Activated T-cell treated with anti-CD3 and anti-CD28 coated beads for 24 hours (primary cell): Measurements from ENCODE around the gene SPRR2D.
"Not testable (repeated sequence)": the region's sequence is repeated elsewhere in the genome, so short reads cannot be mapped to it uniquely, and the experiment has no call there.

Experiments used
- DNase-seq: peaks from one replicate; pipeline ENCODE4 v3.0.0-alpha.2; 2020; ENCODE audit warnings: low read depth

SPRR2D gene

DNA sequence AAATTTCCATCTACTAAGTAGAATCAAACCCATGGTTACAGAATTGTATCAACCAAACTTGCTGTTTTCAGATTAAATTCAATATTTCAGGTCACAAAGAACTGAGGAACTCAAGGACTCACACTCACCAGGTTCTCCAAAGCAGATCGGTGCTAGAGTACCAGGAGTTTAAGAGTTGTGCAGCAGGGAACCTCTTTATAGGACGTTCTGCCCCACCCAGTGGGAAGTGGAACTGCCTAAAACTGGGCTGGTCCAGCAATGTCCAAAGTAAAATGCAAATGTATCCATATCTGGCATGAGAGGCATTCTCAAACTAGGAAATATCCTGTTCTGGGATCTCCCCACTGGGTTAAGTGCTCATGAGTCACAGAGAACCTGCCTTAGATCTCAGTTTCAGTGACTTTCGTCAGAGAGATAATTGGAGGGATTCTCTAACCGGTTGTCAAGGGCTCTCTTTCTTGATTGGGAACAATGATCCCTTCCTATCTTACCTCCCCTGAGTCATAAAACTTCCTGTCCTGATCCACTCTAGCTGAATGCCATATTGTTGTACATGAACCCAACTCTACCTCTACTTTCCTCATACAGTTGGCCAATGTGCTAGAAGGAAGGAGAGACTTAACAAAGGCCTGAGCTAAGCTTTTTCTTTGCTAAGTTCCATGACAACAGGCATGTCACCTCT, at the start of gene SPRR2D:
SPRR2D (minus strand) TSS at position 171 of the 682 bp plus-strand sequence. CDS start 774 bp downstream, outside the sequence.
- DNase-seq, result no peak

DNA sequence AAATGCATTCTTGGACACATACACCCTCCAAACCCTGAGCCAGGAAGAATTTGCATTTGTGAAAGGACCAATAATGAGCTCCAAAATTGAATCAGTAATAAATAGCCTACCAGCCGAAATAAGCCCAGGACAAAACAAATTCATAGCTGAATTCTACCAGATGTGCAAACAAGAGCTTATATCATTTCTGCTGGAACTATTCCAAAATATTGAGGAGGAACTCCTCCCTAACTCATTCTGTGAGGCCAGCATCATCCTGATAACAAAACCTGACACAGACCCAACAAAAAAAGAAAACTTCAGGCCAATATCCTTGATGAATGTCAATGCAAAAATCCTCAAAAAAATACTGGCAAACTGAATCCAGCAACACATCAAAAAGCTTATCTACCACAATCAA, 46.7 kb upstream of the SPRR2D start:
- no peak for DNase-seq

DNA sequence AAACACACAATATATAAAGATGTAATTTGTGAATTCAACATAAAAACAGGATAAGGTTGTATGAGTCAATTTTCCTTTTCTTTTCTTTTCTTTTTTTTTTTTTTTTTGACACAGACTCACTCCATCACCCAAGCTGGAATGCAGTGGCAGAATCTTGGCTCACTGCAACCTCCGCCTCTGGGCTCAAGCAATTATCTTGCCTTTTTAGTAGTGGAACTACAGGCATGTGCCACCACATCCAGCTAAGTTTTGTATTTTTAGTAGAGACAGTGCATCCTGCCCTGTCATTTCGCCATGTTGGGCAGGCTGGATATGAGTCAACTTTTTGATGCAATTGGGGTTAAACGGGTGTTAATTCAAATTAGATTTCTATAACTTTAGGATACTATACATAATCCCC, 40.8 kb upstream of the SPRR2D start:
- no peak for DNase-seq

DNA sequence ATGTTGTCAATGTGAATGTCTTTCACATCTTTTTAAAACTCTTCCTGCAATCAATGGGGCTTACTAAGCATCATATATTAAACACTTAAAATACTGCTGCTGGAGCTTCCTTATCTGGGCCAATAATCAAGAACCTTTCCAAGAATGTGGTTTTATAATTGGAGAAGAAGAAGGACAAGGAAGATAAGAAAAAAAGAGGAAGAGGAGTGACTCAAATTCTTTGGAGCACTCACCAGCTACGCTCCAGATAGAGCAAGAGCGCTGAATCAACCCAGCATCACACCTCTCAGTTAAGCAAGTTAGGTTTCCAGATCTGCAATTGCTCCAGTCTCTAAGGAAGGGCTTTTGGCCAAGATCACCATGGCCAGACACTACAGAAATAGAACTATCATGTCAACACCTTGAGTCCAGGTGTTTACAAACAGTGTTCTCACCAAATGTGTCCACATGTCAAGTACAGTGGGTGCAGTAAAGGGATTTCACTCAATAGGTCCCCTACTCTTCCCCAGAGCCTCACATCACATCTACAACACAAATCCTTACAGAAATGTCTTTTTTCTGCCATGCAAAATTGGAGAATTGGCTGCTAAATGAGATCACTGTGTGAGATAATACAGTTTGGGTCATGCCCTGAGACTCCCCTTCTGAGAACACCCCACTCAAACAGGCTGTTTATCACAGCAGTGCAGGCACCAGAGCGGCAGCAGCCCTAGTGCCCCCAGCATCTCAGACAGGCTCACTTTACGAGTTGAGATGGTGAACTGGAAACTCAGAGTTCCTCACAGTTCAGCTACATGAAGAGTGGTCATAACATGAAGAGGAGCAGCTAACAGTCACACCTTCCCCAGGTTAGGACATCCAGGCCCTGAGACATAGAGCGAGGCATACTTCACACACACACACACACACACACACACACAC, 32.1 kb upstream of the SPRR2D start:
- no peak for DNase-seq

DNA sequence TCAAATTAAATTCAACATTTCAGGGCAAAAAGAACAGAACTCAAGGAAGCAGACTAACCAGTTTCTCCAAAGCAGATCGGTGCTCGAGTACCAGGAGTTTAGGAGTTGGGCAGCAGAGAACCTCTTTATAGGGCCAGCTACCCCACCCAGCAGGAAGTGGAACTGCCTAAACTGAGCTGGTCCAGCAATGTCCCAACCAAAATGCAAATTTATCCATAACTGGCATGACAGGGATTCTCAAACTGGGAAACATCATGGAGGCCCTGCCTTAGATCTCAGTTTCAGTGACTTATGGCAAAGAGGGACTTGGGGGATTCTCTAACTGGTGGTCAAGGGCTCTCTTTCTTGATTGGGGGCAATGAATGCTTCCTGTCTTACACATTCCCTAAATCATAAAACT, 30.6 kb upstream of the SPRR2D start, which contains the start of gene SPRR2B:
SPRR2B (minus strand) TSS at position 101 of the 400 bp plus-strand sequence. CDS start 772 bp downstream, outside the sequence.
- DNase-seq, result no peak

DNA sequence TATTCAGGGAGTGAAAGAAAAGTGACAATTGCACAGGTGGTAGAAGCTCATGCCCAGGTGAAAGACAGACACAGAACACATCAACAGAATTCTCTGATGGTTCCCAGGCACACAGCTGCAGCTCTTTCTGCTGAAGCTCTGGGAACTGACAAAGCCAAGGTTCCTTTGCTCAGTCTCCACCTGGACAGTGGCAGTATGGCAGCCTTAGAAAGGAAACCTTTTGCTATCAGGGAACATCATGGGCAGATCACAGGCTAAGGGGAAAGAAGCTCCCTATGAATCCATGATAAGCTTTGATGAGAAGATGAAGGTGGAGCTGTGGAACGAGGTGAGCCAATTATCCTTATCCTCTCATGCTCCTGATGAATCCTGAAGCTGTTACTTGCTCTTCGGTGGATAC, 29.3 kb upstream of the SPRR2D start:
- DNase-seq, result no peak

DNA sequence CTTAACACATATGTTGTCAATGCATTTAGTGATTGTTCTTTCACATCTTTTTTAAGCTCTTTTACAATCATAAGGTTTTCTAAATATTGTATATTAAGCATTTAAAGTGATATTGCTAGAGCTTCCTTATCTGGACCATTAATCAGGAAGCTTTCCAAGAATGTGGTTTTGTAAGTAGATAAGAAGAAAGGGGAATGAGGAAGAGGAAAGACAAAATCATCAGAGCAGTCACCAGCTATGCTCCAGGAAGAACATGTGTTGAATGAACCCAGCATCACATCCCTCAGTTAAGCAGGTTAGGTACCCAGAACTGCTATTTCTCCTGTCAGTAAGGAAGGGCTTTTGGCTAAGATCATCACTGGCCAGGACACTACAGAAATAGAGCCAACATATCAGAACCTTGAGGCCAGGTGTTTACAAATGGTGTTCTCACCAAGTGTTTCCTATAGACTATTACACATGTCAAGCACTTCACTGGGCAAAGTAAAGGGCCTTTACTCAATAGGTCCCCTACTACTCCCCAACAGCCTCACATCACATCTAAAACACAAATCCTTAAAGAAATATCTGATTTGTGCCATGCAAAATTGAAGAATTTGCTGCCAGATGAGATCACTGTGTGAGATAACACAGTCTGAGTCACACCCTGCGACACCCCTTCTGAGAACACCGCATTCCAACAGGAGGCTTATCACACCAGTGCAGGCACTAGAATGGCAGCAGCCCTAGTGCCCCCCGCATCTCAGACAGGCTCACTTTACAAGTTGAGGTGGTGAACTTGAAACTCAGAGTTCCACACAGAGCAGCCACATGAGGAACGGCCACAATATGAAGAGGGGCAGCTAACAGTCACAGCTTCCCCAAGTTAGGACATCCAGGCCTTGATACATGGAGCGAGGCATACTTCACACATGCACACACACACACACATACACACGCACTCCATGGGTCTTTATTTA, 18.2 kb upstream of the SPRR2D start:
- DNase-seq, result no peak

DNA sequence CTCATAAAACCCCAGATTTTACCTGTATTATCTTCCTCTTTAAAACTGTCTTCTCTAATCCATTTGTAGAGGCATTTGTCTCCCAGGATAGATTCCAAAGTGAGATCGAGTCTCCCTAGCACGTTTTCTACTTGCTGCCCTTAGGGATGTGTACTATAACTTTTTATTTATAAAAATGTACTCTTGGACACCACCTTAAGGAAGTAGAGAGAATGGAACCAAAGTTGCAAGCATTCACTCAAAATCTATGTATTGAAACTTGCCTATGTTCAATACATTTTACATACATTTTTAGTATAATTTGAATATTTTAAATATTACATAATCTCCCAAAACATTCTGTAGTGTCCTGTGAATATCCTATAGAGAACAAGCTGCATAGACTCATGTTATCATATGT, 17.2 kb upstream of the SPRR2D start:
- no peak for DNase-seq

DNA sequence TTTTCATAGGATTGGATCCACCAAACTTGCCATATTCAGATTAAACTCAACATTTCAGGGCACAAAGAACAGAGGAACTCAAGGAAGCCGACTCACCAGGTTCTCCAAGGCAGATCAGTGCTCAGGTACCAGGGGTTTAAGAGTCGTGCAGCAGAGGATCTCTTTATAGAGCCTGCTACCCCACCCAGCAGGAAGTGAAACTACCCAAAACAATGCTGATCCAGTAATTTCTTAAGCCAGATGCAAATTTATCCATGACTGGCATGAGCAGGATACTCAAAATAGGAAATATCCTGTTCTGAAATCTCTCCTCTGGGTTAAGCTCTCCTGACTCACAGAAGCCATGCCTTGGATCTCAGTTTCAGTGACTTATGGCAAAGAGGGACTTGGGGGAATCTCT, 16.5 kb upstream of the SPRR2D start, which contains the start of gene SPRR2A:
SPRR2A (minus strand) TSS at position 138 of the 400 bp plus-strand sequence. CDS start 777 bp downstream, outside the sequence.
- DNase-seq, result no peak

DNA sequence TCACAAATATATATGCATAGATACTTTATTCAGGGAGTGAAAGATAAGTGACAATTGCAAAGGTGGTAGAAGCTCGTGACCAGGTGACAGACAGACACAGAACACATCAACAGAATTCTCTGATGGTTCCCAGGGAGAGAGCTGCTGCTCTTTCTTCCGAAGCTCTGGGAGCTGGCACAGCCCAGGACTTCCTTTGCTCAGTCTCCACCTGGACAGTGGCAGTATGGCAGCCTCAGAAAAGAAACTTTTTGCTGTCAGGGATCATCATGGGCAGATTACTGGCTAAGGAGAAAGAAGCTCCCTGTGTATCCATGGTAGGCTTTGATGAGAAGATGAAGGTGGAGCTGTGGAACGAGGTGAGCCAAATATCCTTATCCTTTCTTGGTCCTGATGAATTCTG, 15.2 kb upstream of the SPRR2D start:
- not testable (repeated sequence) for DNase-seq

DNA sequence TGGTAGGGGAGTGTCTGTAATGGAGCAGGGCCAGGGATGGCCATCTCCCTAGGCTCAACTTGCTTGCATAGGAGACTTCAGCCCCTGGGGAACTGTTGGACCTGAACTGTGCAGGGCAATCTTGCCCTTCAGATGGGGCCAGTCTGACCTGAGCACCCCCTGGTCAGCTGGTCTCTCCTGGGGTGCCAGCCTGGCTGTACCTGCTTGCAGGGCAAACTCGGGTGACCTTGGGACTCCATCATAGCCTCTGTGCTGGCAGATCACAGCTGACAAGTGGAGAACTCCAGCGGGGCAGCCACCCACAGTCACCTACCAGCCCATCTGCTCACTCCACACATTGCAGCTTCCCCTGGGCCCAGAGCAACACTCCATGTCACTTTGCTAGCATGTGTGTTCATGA, 8.3 kb upstream of the SPRR2D start:
- DNase-seq, result no peak

DNA sequence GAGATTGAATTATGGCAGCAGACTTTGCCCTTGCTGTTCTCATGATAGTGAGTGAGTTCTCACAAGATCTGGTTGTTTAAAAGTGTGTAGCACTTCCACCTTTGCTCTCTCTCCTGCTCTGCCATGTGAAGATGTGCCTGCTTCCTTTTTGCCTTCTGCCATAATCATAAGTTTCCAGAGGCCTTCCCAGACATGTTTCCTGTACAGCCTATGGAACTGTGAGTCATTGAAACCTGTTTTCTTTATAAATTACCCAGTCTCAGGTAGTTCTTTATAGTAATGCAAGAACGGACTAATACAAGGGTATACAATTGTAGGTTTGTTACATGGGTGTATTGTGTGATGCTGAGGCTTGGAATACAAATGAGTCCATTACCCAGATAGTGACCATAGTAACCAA, 5.7 kb downstream of the SPRR2D start:
- no peak for DNase-seq

DNA sequence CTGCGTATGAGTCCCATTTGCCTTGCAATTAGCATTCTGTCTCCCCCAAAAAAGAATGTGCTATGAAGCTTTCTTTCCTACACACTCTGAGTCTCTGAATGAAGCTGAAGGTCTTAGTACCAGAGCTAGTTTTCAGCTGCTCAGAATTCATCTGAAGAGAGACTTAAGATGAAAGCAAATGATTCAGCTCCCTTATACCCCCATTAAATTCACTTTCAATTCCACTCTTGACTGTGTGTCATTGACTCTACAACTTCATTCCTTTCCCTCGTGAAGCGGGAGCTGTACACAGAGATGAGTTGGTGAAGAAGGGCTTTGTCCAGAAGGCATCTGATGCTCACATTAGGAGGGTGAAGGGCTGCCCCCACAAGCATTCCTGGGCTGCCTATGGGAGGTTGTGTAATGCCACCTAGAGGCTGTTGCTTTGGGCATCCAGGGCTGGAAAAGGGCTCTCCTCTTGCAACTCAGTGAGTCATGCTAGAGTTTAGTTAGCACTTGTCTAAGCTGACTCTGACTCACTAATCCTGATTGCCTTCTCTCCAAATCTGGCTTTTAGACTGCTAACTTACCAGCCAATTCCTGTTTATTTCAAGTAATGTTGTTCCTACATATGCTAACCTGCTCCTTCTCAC, 8.1 kb downstream of the SPRR2D start:
- no peak for DNase-seq

DNA sequence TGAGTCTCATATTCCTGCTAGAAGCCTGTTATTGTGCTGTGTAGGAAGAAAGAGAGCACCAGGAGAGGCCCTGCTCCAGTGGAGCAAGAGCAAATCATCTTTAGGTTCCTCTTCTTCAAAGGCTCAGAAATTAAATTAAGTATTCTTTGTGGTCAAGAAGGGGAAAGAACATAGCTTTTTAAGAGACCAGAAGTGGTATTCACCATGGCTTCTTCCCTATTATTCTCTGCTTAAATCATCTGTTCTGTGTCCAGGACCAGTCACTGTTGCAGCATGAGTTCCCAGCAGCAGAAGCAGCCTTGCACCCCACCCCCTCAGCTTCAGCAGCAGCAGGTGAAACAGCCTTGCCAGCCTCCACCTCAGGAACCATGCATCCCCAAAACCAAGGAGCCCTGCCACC, 8.8 kb downstream of the SPRR2D start:
- no peak for DNase-seq

DNA sequence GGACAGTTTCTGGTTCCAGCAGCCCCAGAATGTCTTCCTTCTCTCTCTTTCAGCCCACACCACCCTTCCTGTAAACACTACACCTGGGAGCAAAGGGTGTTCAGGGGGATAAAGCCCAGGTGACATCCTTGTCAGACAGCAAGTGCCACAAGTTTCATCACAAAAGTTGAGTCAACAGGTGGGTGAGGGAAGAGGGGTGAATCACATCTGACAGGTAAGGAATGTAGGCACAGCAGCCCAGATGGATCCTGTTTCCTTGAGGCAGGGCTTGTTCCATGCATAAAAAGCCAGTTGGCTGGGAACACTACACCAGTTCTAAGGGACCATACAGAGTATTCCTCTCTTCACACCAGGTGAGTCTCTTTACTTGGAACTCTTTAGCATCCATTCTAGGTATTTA, 10.0 kb downstream of the SPRR2D start, which contains the start of gene SPRR1B:
SPRR1B (plus strand) TSS at position 309 of the 400 bp plus-strand sequence. CDS start 1,143 bp downstream, outside the sequence.
- no peak for DNase-seq

DNA sequence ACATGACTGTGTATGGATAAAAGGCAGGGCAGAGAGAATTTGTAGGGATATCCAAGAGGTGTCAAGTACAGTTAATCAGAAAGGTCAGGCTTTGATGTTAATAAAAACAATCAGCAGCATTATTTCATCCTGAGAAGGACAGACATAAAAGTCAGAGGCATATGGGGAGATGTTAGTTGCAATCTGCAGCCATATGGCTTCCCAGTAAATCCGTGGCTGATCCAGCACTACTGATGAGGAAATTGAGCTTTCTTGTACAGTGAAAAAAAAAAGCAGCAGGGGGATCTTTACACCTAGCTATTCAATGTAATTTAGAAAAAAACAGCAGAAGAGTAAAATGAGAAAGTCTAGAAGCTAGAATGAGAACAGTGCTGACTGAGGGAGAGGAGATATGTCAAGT, 12.2 kb downstream of the SPRR2D start:
- DNase-seq, result no peak

DNA sequence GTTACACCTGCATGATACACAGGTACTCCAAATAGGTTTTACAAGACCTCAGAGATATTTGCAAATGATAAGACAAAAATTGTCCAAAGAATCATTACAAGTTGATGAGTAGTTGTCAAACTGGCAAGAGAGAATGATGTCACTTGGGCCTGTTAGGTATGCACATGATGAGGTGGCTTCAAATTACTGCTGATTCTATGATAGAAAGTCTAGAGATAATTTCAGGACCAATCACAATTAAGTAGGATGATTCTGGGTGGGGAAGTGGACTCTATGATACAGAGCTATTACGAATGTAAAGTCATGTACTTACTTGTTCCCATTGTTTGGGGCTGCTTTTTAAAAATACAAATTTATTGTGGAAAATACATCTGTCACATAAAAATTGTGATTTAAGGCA, 15.1 kb downstream of the SPRR2D start:
- DNase-seq, result no peak

DNA sequence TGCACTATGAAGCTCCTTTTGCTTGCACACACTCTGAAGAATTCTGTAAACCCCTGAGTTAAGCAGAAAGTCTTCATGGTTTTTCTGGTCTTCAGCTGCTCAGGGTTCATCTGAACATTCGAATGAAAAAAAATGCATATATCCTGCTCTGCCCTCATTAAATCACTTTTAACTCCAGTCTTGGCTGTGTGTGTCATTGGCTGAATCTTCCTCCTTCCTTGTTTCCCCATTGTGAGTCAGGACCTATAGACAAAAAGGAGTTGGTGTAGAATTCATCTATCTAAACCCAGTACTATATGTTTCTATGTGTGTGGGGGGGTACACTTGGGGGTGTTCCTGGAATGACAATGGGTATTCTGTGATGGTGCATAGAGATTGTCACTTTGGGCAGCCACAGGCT, 16.5 kb downstream of the SPRR2D start:
- no peak for DNase-seq

DNA sequence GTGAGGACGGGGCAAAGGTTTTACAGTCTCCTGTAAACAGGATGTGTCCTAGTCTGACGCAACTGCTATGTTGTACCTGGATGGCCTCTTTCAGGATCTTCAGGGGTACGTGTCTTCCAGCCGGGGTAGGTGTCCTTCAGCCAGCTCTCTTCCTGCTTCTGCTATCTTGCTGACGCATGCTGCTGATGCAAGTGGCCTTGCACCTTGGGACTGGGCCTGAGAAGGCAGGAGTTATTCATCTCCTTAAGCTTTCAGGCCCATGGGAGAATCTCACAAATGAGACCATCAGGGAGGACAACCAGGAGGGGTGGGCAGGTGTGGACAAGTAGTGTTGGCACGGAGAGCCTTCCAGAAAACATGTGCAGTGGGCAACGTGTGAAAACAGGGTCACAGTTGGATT, 17.8 kb downstream of the SPRR2D start:
- DNase-seq, result no peak

DNA sequence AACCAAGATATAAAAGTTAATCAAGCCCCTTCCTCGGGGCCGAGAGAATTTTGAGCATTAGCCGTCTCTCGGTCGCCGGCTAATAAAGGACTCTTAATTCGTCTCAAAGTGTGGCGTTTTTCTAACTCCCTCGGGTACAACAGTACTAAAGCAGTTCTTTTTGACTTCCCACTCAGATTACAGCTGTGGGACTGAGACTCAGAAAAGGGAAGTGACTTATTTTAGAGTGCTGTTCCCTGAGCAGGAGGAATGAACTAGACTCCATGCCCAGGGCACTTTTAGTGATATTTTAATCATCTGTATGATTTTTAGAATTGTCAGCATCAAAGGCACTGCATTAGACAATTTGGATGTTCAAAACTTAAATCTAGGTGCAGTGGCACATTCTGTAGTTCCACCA, 18.6 kb downstream of the SPRR2D start:
- not testable (repeated sequence) for DNase-seq

DNA sequence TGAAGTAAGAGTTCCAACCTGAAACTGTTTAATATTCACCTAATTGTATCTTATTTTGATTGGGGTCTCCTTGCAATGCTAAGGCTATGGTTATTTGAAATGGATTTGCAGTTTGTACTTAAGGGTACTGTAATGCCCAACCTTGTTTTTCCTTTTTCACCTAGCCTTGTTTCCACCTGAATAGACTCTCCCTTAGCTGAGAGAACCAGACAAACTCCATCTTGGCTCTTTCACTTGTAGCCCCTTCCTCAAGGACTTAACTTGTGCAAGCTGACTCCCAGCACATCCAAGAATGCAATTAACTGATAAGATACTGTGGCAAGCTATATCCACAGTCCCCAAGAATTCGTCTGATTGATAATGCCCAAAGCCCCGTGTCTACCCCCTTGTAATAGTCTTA, 19.1 kb downstream of the SPRR2D start:
- DNase-seq, result not testable (repeated sequence)
